ENCODE measurements around the gene OXNAD1. TPM values are rescaled to one million over a fixed set of nuclear protein-coding genes. Genes with fewer than 3 reads are reported as not detected.

OXNAD1 gene
- total RNA-seq = 10 to 100 TPM; 26.9 to 27.1 TPM

GRCh38 chr3:16264708-16265454, at the start of gene OXNAD1, which contains the start of gene DPH3:
Gene OXNAD1 (plus strand): TSS chr3:16265212. CDS start chr3:16270953, 5,741 bp downstream.
Gene DPH3 (minus strand): TSS chr3:16264943. CDS start chr3:16264876, 67 bp downstream.
- POLR2A ChIA-PET = interaction anchor here (0.9 to 3.4 kb wide), 25 partner anchors 9 to 1478 kb away, joined by 3 to 26 read pairs (median 4); partner anchors contain the start of genes CAPN7, NR2C2, PLCL2 and RFTN1

GRCh38 chr3:16216373-16216935, 48.6 kb upstream of the OXNAD1 start:
- DNase-seq = no peak
- Mint-ChIP-seq H3K27ac (no peak overlapping the region), H3K4me1 (peaks cover 3% of the 10 kb centered on the region), H3K27me3 (peaks cover 6% of the 10 kb centered on the region), H3K4me3 (no peak overlapping the region), H3K9me3 (no peaks in the 10 kb centered on the region), H3K36me3 (ENCODE audit: low read depth) (no peaks in the 10 kb centered on the region)
- CTCF ChIA-PET = interaction anchor here (1.4 kb wide), 1 partner anchor 27 kb away, joined by 3 read pairs; no protein-coding TSS in a partner anchor
- POLR2A ChIA-PET = no interaction called here

More at GRCh38 chr3:16264708-16265454, at the start of gene OXNAD1, which contains the start of gene DPH3:
- Mint-ChIP-seq H3K4me1 (peaks cover 42% of the 10 kb centered on the region), H3K36me3 (ENCODE audit: low read depth) (peaks cover 11% of the 10 kb centered on the region), H3K9me3 (no peaks in the 10 kb centered on the region), H3K27ac (peak within 1 kb of the TSS; percentile 93), H3K27me3 (no peaks in the 10 kb centered on the region), H3K4me3 (peak within 1 kb of the TSS; percentile 96)
- CTCF ChIA-PET = interaction anchor here (0.6 to 7.8 kb wide), 16 partner anchors 9 to 1664 kb away, joined by 3 to 75 read pairs (median 6); no protein-coding TSS in a partner anchor
- DNase-seq = peak; percentile 99

GRCh38 chr3:16219777-16220176, 45.2 kb upstream of the OXNAD1 start:
- H3K9me3 Mint-ChIP-seq = no peaks in the 10 kb centered on the region
- H3K4me1 Mint-ChIP-seq = peaks cover 2% of the 10 kb centered on the region
- no peak overlapping the region for H3K27ac Mint-ChIP-seq
- peaks cover 3% of the 10 kb centered on the region for H3K27me3 Mint-ChIP-seq
- DNase-seq = no peak
- no peak overlapping the region for H3K4me3 Mint-ChIP-seq
- POLR2A ChIA-PET = no interaction called here
- CTCF ChIA-PET = interaction anchor here (1.7 kb wide), 1 partner anchor 170 kb away, joined by 5 read pairs; no protein-coding TSS in a partner anchor
- H3K36me3 Mint-ChIP-seq (ENCODE audit: low read depth) = no peaks in the 10 kb centered on the region

GRCh38 chr3:16221990-16222389, 43.0 kb upstream of the OXNAD1 start:
- CTCF ChIA-PET = no interaction called here
- no peak for DNase-seq
- H3K27ac Mint-ChIP-seq = no peak overlapping the region
- peaks cover 2% of the 10 kb centered on the region for H3K27me3 Mint-ChIP-seq
- H3K9me3 Mint-ChIP-seq = no peaks in the 10 kb centered on the region
- POLR2A ChIA-PET = no interaction called here
- no peak overlapping the region for H3K4me3 Mint-ChIP-seq
- H3K4me1 Mint-ChIP-seq = peaks cover 2% of the 10 kb centered on the region
- H3K36me3 Mint-ChIP-seq (ENCODE audit: low read depth) = no peaks in the 10 kb centered on the region

- Mint-ChIP-seq H3K4me3 (no peak overlapping the region), H3K36me3 (ENCODE audit: low read depth) (no peaks in the 10 kb centered on the region), H3K9me3 (no peaks in the 10 kb centered on the region), H3K27ac (no peak overlapping the region), H3K4me1 (peaks cover 2% of the 10 kb centered on the region), H3K27me3 (peaks cover 2% of the 10 kb centered on the region)
- DNase-seq = no peak
- ChIA-PET POLR2A (no interaction called here), CTCF (no interaction called here)
These were observed 42.5 kb upstream of the OXNAD1 start for GRCh38 chr3:16222547-16222946.

- Mint-ChIP-seq H3K36me3 (ENCODE audit: low read depth) (no peaks in the 10 kb centered on the region), H3K27ac (no peak overlapping the region), H3K4me1 (peaks cover 2% of the 10 kb centered on the region), H3K27me3 (peaks cover 2% of the 10 kb centered on the region), H3K9me3 (no peaks in the 10 kb centered on the region), H3K4me3 (no peak overlapping the region)
- CTCF ChIA-PET = no interaction called here
- no peak for DNase-seq
- POLR2A ChIA-PET = no interaction called here
These were observed 40.7 kb upstream of the OXNAD1 start for GRCh38 chr3:16224325-16224724.

- Mint-ChIP-seq H3K4me3 (no peak overlapping the region), H3K27me3 (peaks cover 5% of the 10 kb centered on the region), H3K4me1 (peaks cover 2% of the 10 kb centered on the region), H3K9me3 (no peaks in the 10 kb centered on the region), H3K36me3 (ENCODE audit: low read depth) (no peaks in the 10 kb centered on the region), H3K27ac (no peak overlapping the region)
- POLR2A ChIA-PET = no interaction called here
- DNase-seq = no peak
- CTCF ChIA-PET = no interaction called here
These were observed 37.4 kb upstream of the OXNAD1 start for GRCh38 chr3:16227566-16227965.

- Mint-ChIP-seq H3K9me3 (no peaks in the 10 kb centered on the region), H3K27me3 (peaks cover 8% of the 10 kb centered on the region), H3K4me3 (no peak overlapping the region), H3K36me3 (ENCODE audit: low read depth) (peaks cover 3% of the 10 kb centered on the region), H3K27ac (no peak overlapping the region), H3K4me1 (no peaks in the 10 kb centered on the region)
- POLR2A ChIA-PET = no interaction called here
- no peak for DNase-seq
- CTCF ChIA-PET = no interaction called here
These were observed 35.3 kb upstream of the OXNAD1 start for GRCh38 chr3:16229681-16230080.

GRCh38 chr3:16231983-16232382, 33.0 kb upstream of the OXNAD1 start:
- H3K4me3 Mint-ChIP-seq = no peak overlapping the region
- peaks cover 3% of the 10 kb centered on the region for H3K36me3 Mint-ChIP-seq (ENCODE audit: low read depth)
- H3K9me3 Mint-ChIP-seq = no peaks in the 10 kb centered on the region
- ChIA-PET CTCF (no interaction called here), POLR2A (no interaction called here)
- DNase-seq = no peak
- H3K27ac Mint-ChIP-seq = no peak overlapping the region
- H3K4me1 Mint-ChIP-seq = no peaks in the 10 kb centered on the region
- peaks cover 8% of the 10 kb centered on the region for H3K27me3 Mint-ChIP-seq

GRCh38 chr3:16233806-16234205, 31.2 kb upstream of the OXNAD1 start:
- no peak overlapping the region for H3K4me3 Mint-ChIP-seq
- peaks cover under 1% of the 10 kb centered on the region for H3K4me1 Mint-ChIP-seq
- no peak overlapping the region for H3K27ac Mint-ChIP-seq
- ChIA-PET CTCF (interaction anchor here (1.5 kb wide), 1 partner anchor 10 kb away, joined by 4 read pairs; no protein-coding TSS in a partner anchor), POLR2A (interaction anchor here (0.7 kb wide), 1 partner anchor 451 kb away, joined by 3 read pairs; no protein-coding TSS in a partner anchor)
- no peak for DNase-seq
- H3K36me3 Mint-ChIP-seq (ENCODE audit: low read depth) = peaks cover 3% of the 10 kb centered on the region
- peaks cover 5% of the 10 kb centered on the region for H3K27me3 Mint-ChIP-seq
- no peaks in the 10 kb centered on the region for H3K9me3 Mint-ChIP-seq

GRCh38 chr3:16234281-16234680, 30.7 kb upstream of the OXNAD1 start:
- POLR2A ChIA-PET = interaction anchor here (0.7 kb wide), 1 partner anchor 452 kb away, joined by 3 read pairs; no protein-coding TSS in a partner anchor
- peaks cover 5% of the 10 kb centered on the region for H3K27me3 Mint-ChIP-seq

GRCh38 chr3:16236030-16236639, 28.9 kb upstream of the OXNAD1 start:
- no peak overlapping the region for H3K4me3 Mint-ChIP-seq
- H3K27ac Mint-ChIP-seq = no peak overlapping the region
- ChIA-PET POLR2A (no interaction called here), CTCF (no interaction called here)
- H3K27me3 Mint-ChIP-seq = peaks cover 3% of the 10 kb centered on the region
- no peaks in the 10 kb centered on the region for H3K9me3 Mint-ChIP-seq
- peaks cover 19% of the 10 kb centered on the region for H3K4me1 Mint-ChIP-seq
- DNase-seq = no peak
- H3K36me3 Mint-ChIP-seq (ENCODE audit: low read depth) = peaks cover 3% of the 10 kb centered on the region

More at GRCh38 chr3:16234281-16234680, 30.7 kb upstream of the OXNAD1 start:
- Mint-ChIP-seq H3K36me3 (ENCODE audit: low read depth) (peaks cover 3% of the 10 kb centered on the region), H3K27ac (no peak overlapping the region), H3K4me3 (no peak overlapping the region), H3K4me1 (peaks cover 4% of the 10 kb centered on the region), H3K9me3 (no peaks in the 10 kb centered on the region)
- CTCF ChIA-PET = interaction anchor here (1.1 to 1.5 kb wide), 2 partner anchors 10 to 14 kb away, joined by 4 to 5 read pairs; no protein-coding TSS in a partner anchor
- no peak for DNase-seq

- Mint-ChIP-seq H3K4me1 (peaks cover 19% of the 10 kb centered on the region), H3K4me3 (no peak overlapping the region), H3K36me3 (ENCODE audit: low read depth) (peaks cover 3% of the 10 kb centered on the region), H3K9me3 (no peaks in the 10 kb centered on the region), H3K27ac (no peak overlapping the region), H3K27me3 (peaks cover 3% of the 10 kb centered on the region)
- ChIA-PET POLR2A (no interaction called here), CTCF (no interaction called here)
- no peak for DNase-seq
These were observed 28.1 kb upstream of the OXNAD1 start for GRCh38 chr3:16236856-16237393.
